H9 (cell line): ENCODE data around the gene C1QA. TPM values are rescaled to one million over a fixed set of nuclear protein-coding genes. Genes with fewer than 3 reads are reported as not detected.

Source experiments
- DNase-seq: peaks from one replicate; pipeline ENCODE4 v3.0.0-alpha.2; 2017
- H2AFZ ChIP-seq: one replicate; pipeline ENCODE4 v1.6.1; 2013; ENCODE audit warnings: mild to moderate bottlenecking, low read length, control low read depth, moderate library complexity
- H2AK5ac ChIP-seq: 2 replicates; pipeline ENCODE4 v1.6.1; 2013; ENCODE audit warnings: low read length, control low read depth, mixed read lengths; ENCODE audit not compliant: insufficient read length
- H2BK120ac ChIP-seq: one replicate; pipeline ENCODE4 v1.6.1; 2013; ENCODE audit warnings: low read depth, mild to moderate bottlenecking, low read length, control low read depth, inconsistent platforms; ENCODE audit not compliant: poor library complexity, severe bottlenecking
- H2BK12ac ChIP-seq: 2 replicates; pipeline ENCODE4 v1.6.1; 2013; ENCODE audit warnings: low read length, control low read depth, mixed read lengths, low read depth; ENCODE audit not compliant: insufficient read length
- H2BK15ac ChIP-seq: 2 replicates; pipeline ENCODE4 v1.6.1; 2013; ENCODE audit warnings: low read depth, low read length, control low read depth
- H2BK20ac ChIP-seq: one replicate; pipeline ENCODE4 v1.6.1; 2013; ENCODE audit warnings: low read depth, mild to moderate bottlenecking, low read length, control low read depth, inconsistent platforms; ENCODE audit not compliant: poor library complexity, severe bottlenecking
- H2BK5ac ChIP-seq: 2 replicates; pipeline ENCODE4 v1.6.1; 2013; ENCODE audit warnings: low read length, control low read depth, mixed read lengths; ENCODE audit not compliant: insufficient read length
- H3K14ac ChIP-seq: 2 replicates; pipeline ENCODE4 v1.6.1; 2013; ENCODE audit warnings: low read length, control low read depth; ENCODE audit not compliant: insufficient read depth
- H3K18ac ChIP-seq: 2 replicates; pipeline ENCODE4 v1.6.1; 2013; ENCODE audit warnings: low read depth, mild to moderate bottlenecking, mixed read lengths, low read length, control low read depth; ENCODE audit not compliant: insufficient read length
- H3K23ac ChIP-seq: 2 replicates; pipeline ENCODE4 v1.6.1; 2013; ENCODE audit warnings: low read length, control low read depth, mixed read lengths, low read depth; ENCODE audit not compliant: insufficient read length
- H3K23me2 ChIP-seq: 2 replicates; pipeline ENCODE4 v1.6.1; 2013; ENCODE audit warnings: low read depth, mild to moderate bottlenecking, mixed read lengths, low read length, control low read depth; ENCODE audit not compliant: insufficient read length, poor library complexity, severe bottlenecking
- H3K27ac ChIP-seq: 2 replicates; pipeline ENCODE4 v1.5.1; 2013; ENCODE audit warnings: low read length, control low read depth, mixed read lengths, low read depth; ENCODE audit not compliant: insufficient read length
- H3K27me3 ChIP-seq: 2 replicates; pipeline ENCODE4 v1.6.1; 2013; ENCODE audit warnings: low read length, control low read depth, inconsistent platforms; ENCODE audit not compliant: insufficient read depth
- H3K4ac ChIP-seq: 2 replicates; pipeline ENCODE4 v1.6.1; 2013; ENCODE audit warnings: low read depth, mild to moderate bottlenecking, control low read depth, inconsistent platforms, low read length, moderate library complexity
- H3K4me1 ChIP-seq: 2 replicates; pipeline ENCODE4 v1.6.1; 2013; ENCODE audit warnings: low read length, control low read depth, inconsistent platforms; ENCODE audit not compliant: insufficient read depth
- H3K4me2 ChIP-seq: 2 replicates; pipeline ENCODE4 v1.6.1; 2013; ENCODE audit warnings: low read length, control low read depth, mixed read lengths; ENCODE audit not compliant: insufficient read length, insufficient read depth
- H3K56ac ChIP-seq: 2 replicates; pipeline ENCODE4 v1.6.1; 2013; ENCODE audit warnings: low read depth, mild to moderate bottlenecking, mixed read lengths, low read length, control low read depth; ENCODE audit not compliant: insufficient read length
- H3K79me1 ChIP-seq: 2 replicates; pipeline ENCODE4 v1.6.1; 2013; ENCODE audit warnings: low read depth, mild to moderate bottlenecking, moderate library complexity, low read length, control low read depth, inconsistent platforms; ENCODE audit not compliant: insufficient read depth, poor library complexity, severe bottlenecking
- H3K79me2 ChIP-seq: 2 replicates; pipeline ENCODE4 v1.6.1; 2013; ENCODE audit warnings: low read length, control low read depth, inconsistent platforms; ENCODE audit not compliant: insufficient read depth
- H3K9ac ChIP-seq: 2 replicates; pipeline ENCODE4 v1.6.1; 2013; ENCODE audit warnings: low read length, control low read depth, mixed read lengths; ENCODE audit not compliant: insufficient read length; ENCODE audit errors: extremely low read depth
- H3K9me3 ChIP-seq: one replicate; pipeline ENCODE4 v1.6.1; 2013; ENCODE audit warnings: low read depth, low read length, inconsistent platforms; ENCODE audit not compliant: control insufficient read depth
- H3T11ph ChIP-seq: one replicate; pipeline ENCODE4 v1.6.1; 2013; ENCODE audit warnings: mild to moderate bottlenecking, low read length, control low read depth, inconsistent platforms
- H4K20me1 ChIP-seq: one replicate; pipeline ENCODE4 v1.6.1; 2013; ENCODE audit not compliant: control insufficient read depth, insufficient read length, insufficient read depth
- H4K5ac ChIP-seq: 2 replicates; pipeline ENCODE4 v1.6.1; 2013; ENCODE audit warnings: low read depth, mild to moderate bottlenecking, mixed read lengths, low read length, control low read depth; ENCODE audit not compliant: insufficient read length
- H4K8ac ChIP-seq: replicated peaks from 2 replicates; pipeline ENCODE4 v1.6.1; 2013; ENCODE audit warnings: low read length, control low read depth, mixed read lengths, low read depth; ENCODE audit not compliant: insufficient read length
- H4K91ac ChIP-seq: 2 replicates; pipeline ENCODE4 v1.6.1; 2013; ENCODE audit warnings: low read depth, mild to moderate bottlenecking, moderate library complexity, mixed read lengths, low read length, control low read depth; ENCODE audit not compliant: insufficient read length
- H3K27ac Mint-ChIP-seq, 3 experiments: 2 replicates in 2 of 3; 3 replicates in 1 of 3; pipeline ENCODE4 v1.8.0; 2020 to 2021; ENCODE audit warnings: mixed read lengths in 3 of 3, mild to moderate bottlenecking in 1 of 3, moderate library complexity in 1 of 3
- H3K27me3 Mint-ChIP-seq: 2 replicates; pipeline ENCODE4 v1.8.0; 2021; ENCODE audit warnings: low read depth, mild to moderate bottlenecking, moderate library complexity, mixed read lengths
- H3K36me3 Mint-ChIP-seq, 3 experiments: 2 replicates in 2 of 3; 3 replicates in 1 of 3; pipeline ENCODE4 v1.8.0; 2020 to 2021; ENCODE audit warnings: low read depth in 3 of 3, mixed read lengths in 3 of 3; ENCODE audit not compliant: insufficient read depth in 1 of 3
- H3K4me1 Mint-ChIP-seq, 2 experiments: 2 replicates each; pipeline ENCODE4 v1.8.0; 2020; ENCODE audit warnings: mixed read lengths in 2 of 2
- H3K4me3 Mint-ChIP-seq, 2 experiments: 2 replicates in 1 of 2; 3 replicates in 1 of 2; pipeline ENCODE4 v1.8.0; 2020 to 2021; ENCODE audit warnings: mild to moderate bottlenecking in 2 of 2, mixed read lengths in 2 of 2, moderate library complexity in 1 of 2
- H3K9me3 Mint-ChIP-seq, 2 experiments: 2 replicates in 1 of 2; 3 replicates in 1 of 2; pipeline ENCODE4 v1.8.0; 2020; ENCODE audit warnings: mild to moderate bottlenecking in 2 of 2, mixed read lengths in 2 of 2, moderate library complexity in 1 of 2
- WGBS: extraction: QIAGEN DNeasy Blood & Tissue Kit; methylation state at CpG from one replicate; pipeline ENCODE4 v1.1.7; 2013; ENCODE audit warnings: missing lambda C conversion rate, low lambda C conversion rate, mixed read lengths; ENCODE audit not compliant: insufficient read length; ENCODE audit errors: extremely low coverage; 5-methylcytosine and 5-hydroxymethylcytosine counted together
- total RNA-seq: library from RNA; stranded (reverse); gene quantifications from 2 replicates; pipeline ENCODE4 v1.2.1, GENCODE V29; 2021
- TF ChIP-seq, protein P1 (sequence below): fragments of 200-600 bp; sonication (generic); conservative IDR thresholded peaks from 3 replicates; pipeline ENCODE4 v1.8.0; 2021; ENCODE audit warnings: antibody characterized with exemption, mild to moderate bottlenecking

C1QA gene
- total RNA-seq, 1 experiment from 2014 or later: not detected

DNA sequence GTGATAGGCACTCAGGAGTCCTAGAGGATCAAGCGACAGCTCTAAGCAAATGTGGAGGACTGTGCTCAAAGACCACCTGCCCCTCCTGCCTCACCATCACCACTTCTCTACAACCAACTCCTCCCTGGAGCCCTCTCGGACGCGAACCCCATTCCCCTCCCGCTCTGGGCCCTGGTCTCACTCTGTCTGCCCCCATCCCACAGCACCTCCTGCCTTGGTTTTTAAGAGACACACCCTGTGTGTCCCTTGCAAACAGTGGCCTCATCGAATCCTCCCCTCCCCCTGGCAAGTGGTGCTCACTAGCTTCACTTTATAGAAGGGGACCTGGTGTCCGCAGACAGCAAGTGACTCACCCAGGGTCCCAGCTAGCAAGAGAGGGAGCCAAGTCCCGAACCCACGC lies 44.4 kb upstream of the C1QA start:
- Histone ChIP-seq H3K4me1 (no peaks in the 10 kb centered on the region), H3K56ac (no peak overlapping the region), H2AFZ (no peak overlapping the region), H4K5ac (no peak overlapping the region), H4K20me1 (no peaks in the 10 kb centered on the region), H3T11ph (no peak overlapping the region), H2BK20ac (no peak overlapping the region), H2BK5ac (no peak overlapping the region), H4K91ac (no peak overlapping the region), H3K23me2 (no peaks in the 10 kb centered on the region), H3K4ac (no peak overlapping the region), H2BK15ac (no peak overlapping the region), H3K18ac (no peak overlapping the region), H3K79me1 (no peaks in the 10 kb centered on the region), H2BK12ac (no peak overlapping the region), H3K9ac (no peak overlapping the region), H3K79me2 (no peaks in the 10 kb centered on the region), H3K27me3 (no peaks in the 10 kb centered on the region), H3K9me3 (no peaks in the 10 kb centered on the region), H3K23ac (no peak overlapping the region), H4K8ac (no peak overlapping the region), H3K27ac (no peak overlapping the region), H2AK5ac (no peak overlapping the region), H3K14ac (no peak overlapping the region), H2BK120ac (no peak overlapping the region), H3K4me2 (no peak overlapping the region)
- H3K27ac Mint-ChIP-seq: peak overlapping the region in 1 of 3 experiments; percentile 21; a peak in 1 of 7 replicates
- TF ChIP-seq, protein P1, sequence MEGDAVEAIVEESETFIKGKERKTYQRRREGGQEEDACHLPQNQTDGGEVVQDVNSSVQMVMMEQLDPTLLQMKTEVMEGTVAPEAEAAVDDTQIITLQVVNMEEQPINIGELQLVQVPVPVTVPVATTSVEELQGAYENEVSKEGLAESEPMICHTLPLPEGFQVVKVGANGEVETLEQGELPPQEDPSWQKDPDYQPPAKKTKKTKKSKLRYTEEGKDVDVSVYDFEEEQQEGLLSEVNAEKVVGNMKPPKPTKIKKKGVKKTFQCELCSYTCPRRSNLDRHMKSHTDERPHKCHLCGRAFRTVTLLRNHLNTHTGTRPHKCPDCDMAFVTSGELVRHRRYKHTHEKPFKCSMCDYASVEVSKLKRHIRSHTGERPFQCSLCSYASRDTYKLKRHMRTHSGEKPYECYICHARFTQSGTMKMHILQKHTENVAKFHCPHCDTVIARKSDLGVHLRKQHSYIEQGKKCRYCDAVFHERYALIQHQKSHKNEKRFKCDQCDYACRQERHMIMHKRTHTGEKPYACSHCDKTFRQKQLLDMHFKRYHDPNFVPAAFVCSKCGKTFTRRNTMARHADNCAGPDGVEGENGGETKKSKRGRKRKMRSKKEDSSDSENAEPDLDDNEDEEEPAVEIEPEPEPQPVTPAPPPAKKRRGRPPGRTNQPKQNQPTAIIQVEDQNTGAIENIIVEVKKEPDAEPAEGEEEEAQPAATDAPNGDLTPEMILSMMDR: no peak
- peaks cover 2 to 14% of the 10 kb centered on the region in 2 experiments; a peak in 3 of 4 replicates for H3K4me1 Mint-ChIP-seq
- peaks cover 2% of the 10 kb centered on the region for H3K27me3 Mint-ChIP-seq
- DNase-seq: no peak
- no CpG with 5 or more reads among the region's 9 CpGs for WGBS
- H3K36me3 Mint-ChIP-seq: no peaks in the 10 kb centered on the region
- H3K4me3 Mint-ChIP-seq: peak overlapping the region in 1 of 2 experiments; percentile 32; a peak in 1 of 5 replicates
- H3K9me3 Mint-ChIP-seq: no peaks in the 10 kb centered on the region
